HG02642 (cell line): ENCODE results near the gene MEF2A.
"Not testable (repeated sequence)": the region's sequence is repeated elsewhere in the genome, so short reads cannot be mapped to it uniquely, and the experiment has no call there.

ENCODE experiments used
- ATAC-seq: cut with Tn5 transposase; IDR thresholded peaks from one replicate; pipeline ENCODE4 v1.9.1; 2021; ENCODE audit warnings: mild to moderate bottlenecking; ENCODE audit not compliant: unreplicated experiment, poor library complexity

The MEF2A gene

DNA sequence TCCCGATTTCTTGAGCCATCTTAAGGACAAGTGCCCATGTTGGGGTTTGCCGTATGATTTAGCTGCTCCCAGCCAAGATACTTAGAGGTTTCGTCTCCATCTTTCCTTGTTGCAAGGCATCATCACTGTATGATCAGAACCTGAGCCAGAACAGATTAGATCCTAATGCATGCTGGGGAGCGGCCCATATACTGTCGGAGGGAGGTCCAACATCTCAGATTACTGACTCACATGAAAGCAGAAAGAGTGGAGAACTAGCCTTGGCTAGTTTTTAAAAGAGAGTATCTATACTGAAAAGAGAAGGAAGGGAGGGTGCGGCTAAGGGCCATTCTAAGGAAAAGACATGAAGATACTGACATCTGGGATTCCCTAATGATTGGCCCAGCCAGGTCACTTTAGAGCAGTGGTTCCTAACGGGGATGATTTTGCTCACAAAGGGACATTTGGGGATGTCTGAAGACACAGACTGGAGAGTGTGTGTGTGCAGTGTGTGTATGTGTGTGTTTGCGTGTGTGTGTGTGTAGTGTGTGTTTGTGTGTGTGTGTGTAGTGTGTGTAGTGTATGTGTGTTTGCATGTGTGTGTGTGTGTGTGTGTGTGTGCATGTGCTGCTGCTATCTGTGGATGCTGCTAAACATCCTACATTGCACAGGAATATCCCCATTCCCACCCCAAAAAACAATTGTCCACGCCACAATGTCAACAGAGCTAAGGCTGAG, 179.7 kb downstream of the MEF2A start:
- no peak for ATAC-seq

DNA sequence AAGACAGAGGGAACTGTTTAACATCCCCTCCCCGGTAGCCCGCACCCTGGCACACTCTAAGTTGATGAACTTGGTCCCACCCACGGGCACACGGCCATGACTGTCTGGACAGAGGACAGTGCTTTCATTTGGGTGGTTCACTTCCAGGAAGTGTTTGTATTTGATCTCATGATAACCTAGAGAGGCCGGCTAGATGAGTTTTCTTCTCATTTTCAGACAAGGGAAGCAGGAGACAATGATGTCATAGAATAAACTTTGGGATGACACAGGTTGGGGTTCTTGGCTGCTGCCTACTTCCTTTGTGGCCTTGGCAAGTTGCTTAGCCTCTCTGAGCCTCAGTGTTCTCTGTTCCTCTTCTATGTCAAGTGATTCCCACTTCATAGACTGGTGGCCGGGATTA, 183.6 kb downstream of the MEF2A start:
- no peak for ATAC-seq

GRCh38 chr15:99750326-99750725, 184.5 kb downstream of the MEF2A start:
- ATAC-seq: not testable (repeated sequence)

DNA sequence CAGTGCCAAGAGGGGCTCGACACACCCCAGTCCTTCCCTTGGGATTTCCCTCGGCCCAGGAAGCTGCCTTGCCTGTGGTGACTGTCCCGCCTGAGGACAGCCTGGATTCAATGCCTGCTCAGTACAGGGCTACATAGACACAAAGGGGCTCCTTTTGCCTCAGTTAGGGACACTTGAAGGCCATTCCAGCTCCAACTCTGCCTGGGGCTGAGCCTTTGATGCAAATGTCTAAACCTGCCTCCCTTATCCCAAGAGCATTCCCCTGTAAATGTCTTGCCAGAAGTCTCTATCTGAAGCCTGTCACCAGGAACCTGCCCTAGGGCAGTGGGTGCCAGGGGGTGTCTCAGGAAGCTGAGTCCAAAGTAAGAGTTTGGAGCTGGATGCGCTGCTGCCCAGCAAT, 186.8 kb downstream of the MEF2A start:
- no peak for ATAC-seq

- ATAC-seq: no peak
Observed at GRCh38 chr15:99753066-99753465, 187.3 kb downstream of the MEF2A start.

GRCh38 chr15:99755692-99756409, 190.1 kb downstream of the MEF2A start:
- peak; percentile 89 for ATAC-seq

GRCh38 chr15:99762288-99762687, 196.5 kb downstream of the MEF2A start:
- ATAC-seq: no peak

GRCh38 chr15:99763827-99764226, 198.0 kb downstream of the MEF2A start:
- ATAC-seq: no peak

DNA sequence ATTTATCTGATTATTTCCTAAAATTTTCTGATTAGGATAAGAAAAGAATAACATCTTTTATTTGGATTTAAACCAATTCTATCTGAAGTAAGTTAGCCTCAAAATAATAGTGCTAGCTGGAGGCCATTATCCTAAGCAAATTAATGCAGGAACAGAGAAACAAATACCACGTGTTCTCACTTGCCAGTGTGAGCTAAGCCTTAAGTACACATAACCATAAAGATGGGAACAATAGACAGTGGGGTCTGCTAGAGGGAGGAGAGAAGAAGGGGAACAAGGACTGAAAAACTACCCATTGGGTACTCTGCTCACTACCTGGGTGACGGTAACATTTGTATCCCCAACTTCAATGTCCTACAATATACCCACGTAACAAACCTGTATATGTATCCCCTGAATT, 198.7 kb downstream of the MEF2A start:
- no peak for ATAC-seq
